ENCODE results near the gene COX4I1.

- TF ChIP-seq CTCF (IDR thresholded peaks at IDR 0.05; ENCODE audit: low read depth, low read length) (peak; percentile 73), EZH2phosphoT487 (IDR thresholded peaks at IDR 0.05; ENCODE audit: low read depth) (no peak)
These were observed 19.8 kb downstream of the COX4I1 start for GRCh38 chr16:85819245-85819644.
